HCT116 (cell line): Measurements from ENCODE around the gene UBE2J2. TPM values are rescaled to one million over a fixed set of nuclear protein-coding genes. Genes with fewer than 3 reads are reported as not detected.

Experiments used
- ATAC-seq: fragments of 200-7000 bp; cut with Tn5 transposase; 2 replicates; pipeline ENCODE4 v1.9.1; 2020; ENCODE audit warnings: mild to moderate bottlenecking, moderate library complexity
- BruUV-seq: library from RNA; stranded (reverse); fragments of 400-500 nt; replicated peaks from 2 replicates; lab custom pipeline; 2021; lab: Mats Ljungman, UMichigan
- CTCF ChIA-PET: fragments of 300-600 bp; sonication (Branson Sonifier 250); formaldehyde crosslinking; loops from one replicate; lab custom pipeline; 2021; ENCODE audit warnings: antibody characterized with exemption; lab: Charles Lee
- POLR2A ChIA-PET: fragments of 300-600, 350-600 bp; sonication (Branson Sonifier 250); formaldehyde crosslinking; loops from one replicate; lab custom pipeline; 2021; ENCODE audit warnings: antibody characterized with exemption; lab: Charles Lee
- RAD21 ChIA-PET, 2 experiments: fragments of 300-600 bp; sonication (Branson Sonifier 250); formaldehyde crosslinking; loops; one replicate each; lab custom pipeline; 2023; ENCODE audit warnings: low total read pairs in 2 of 2; ENCODE audit not compliant: uncharacterized antibody in 2 of 2, unreplicated experiment in 2 of 2, low non-redundant PET in 1 of 2; lab: Charles Lee
- DNase-seq: peaks from one replicate; pipeline ENCODE4 v3.0.0-alpha.2; 2010; ENCODE audit warnings: low read depth, low spot score
- H2AFZ ChIP-seq: fragments of 200-600 bp; shearing (Covaris generic), sonication (generic); 2 replicates; pipeline ENCODE4 v1.6.1; 2017; ENCODE audit warnings: low read depth, mixed run types, mixed read lengths, antibody characterized with exemption, low read length; ENCODE audit not compliant: poor library complexity, severe bottlenecking
- H3K27ac ChIP-seq: 2 replicates; pipeline ENCODE4 v1.5.1; 2012; ENCODE audit warnings: low read depth, low read length
- H3K27me3 ChIP-seq: fragments of 200-600 bp; sonication (generic); 2 replicates; pipeline ENCODE4 v1.6.1; 2016; ENCODE audit warnings: mixed run types, low read length, mixed read lengths; ENCODE audit not compliant: insufficient read depth
- H3K36me3 ChIP-seq, 2 experiments: fragments of 200-500 bp in 1 of 2; fragments of 200-600 bp in 1 of 2; sonication (Bioruptor generic) in 1 of 2; sonication (generic) in 1 of 2; 2 replicates each; pipeline versions ENCODE4 v1.5.1 to v1.6.1; 2014 to 2016; ENCODE audit warnings: low read length in 2 of 2, inconsistent platforms in 1 of 2, mixed read lengths in 1 of 2, mixed run types in 1 of 2; ENCODE audit not compliant: insufficient read depth in 2 of 2, control insufficient read depth in 1 of 2
- H3K4me1 ChIP-seq, 2 experiments: fragments of 200-600 bp in 1 of 2; sonication (generic) in 1 of 2; 2 replicates each; pipeline versions ENCODE4 v1.5.1 to v1.6.1; 2012 to 2017; ENCODE audit warnings: low read length in 2 of 2, inconsistent platforms in 1 of 2, mild to moderate bottlenecking in 1 of 2, mixed read lengths in 1 of 2, mixed run types in 1 of 2, moderate library complexity in 1 of 2; ENCODE audit not compliant: insufficient read depth in 2 of 2, control insufficient read depth in 1 of 2
- H3K4me2 ChIP-seq: fragments of 200-600 bp; sonication (generic); 2 replicates; pipeline ENCODE4 v1.6.1; 2017; ENCODE audit warnings: mixed run types, low read length, mixed read lengths
- H3K4me3 ChIP-seq, 2 experiments: fragments of 200-600 bp in 1 of 2; sonication (generic) in 1 of 2; replicated peaks in 1 of 2; 2 replicates each; pipeline ENCODE4 v1.5.1; 2011 to 2016; ENCODE audit warnings: low read length in 2 of 2, control low read depth in 1 of 2, low read depth in 1 of 2, mild to moderate bottlenecking in 1 of 2, mixed read lengths in 1 of 2, mixed run types in 1 of 2
- H3K79me2 ChIP-seq: fragments of 200-600 bp; sonication (generic); 2 replicates; pipeline ENCODE4 v1.6.1; 2017; ENCODE audit warnings: mild to moderate bottlenecking, mixed run types, low read length, moderate library complexity, mixed read lengths; ENCODE audit not compliant: insufficient read depth
- H3K9ac ChIP-seq: fragments of 200-600 bp; sonication (generic); 2 replicates; pipeline ENCODE4 v1.6.1; 2016; ENCODE audit warnings: low read length, mixed read lengths
- H3K9me2 ChIP-seq: fragments of 200-600 bp; sonication (generic), shearing (Covaris generic); 2 replicates; pipeline ENCODE4 v1.6.1; 2017; ENCODE audit warnings: mixed run types, mild to moderate bottlenecking, moderate library complexity; ENCODE audit not compliant: insufficient read depth
- H3K9me3 ChIP-seq, 2 experiments: fragments of 200-500 bp in 1 of 2; fragments of 200-600 bp in 1 of 2; sonication (Bioruptor generic) in 1 of 2; sonication (generic) in 1 of 2; 2 replicates each; pipeline ENCODE4 v1.6.1; 2014 to 2017; ENCODE audit warnings: low read length in 2 of 2, mixed read lengths in 2 of 2, inconsistent platforms in 1 of 2, low read depth in 1 of 2, mild to moderate bottlenecking in 1 of 2, mixed run types in 1 of 2, moderate library complexity in 1 of 2; ENCODE audit not compliant: control insufficient read depth in 1 of 2, insufficient read depth in 1 of 2
- H4K20me1 ChIP-seq: fragments of 200-600 bp; sonication (generic), shearing (Covaris generic); 2 replicates; pipeline ENCODE4 v1.6.1; 2017; ENCODE audit warnings: mixed run types, mild to moderate bottlenecking, moderate library complexity; ENCODE audit not compliant: insufficient read depth
- CBX3 ChIP-seq: IDR thresholded peaks from 2 replicates; pipeline ENCODE4 v1.6.1; 2012; ENCODE audit warnings: low read depth
- CEBPB ChIP-seq: IDR thresholded peaks from 2 replicates; pipeline ENCODE4 v1.6.1; 2012; ENCODE audit warnings: low read depth
- JUND ChIP-seq: IDR thresholded peaks from 2 replicates; pipeline ENCODE4 v1.6.1; 2012
- SRF ChIP-seq: IDR thresholded peaks from 2 replicates; pipeline ENCODE4 v1.6.1; 2012; ENCODE audit warnings: low read depth
- TCF7L2 ChIP-seq: IDR thresholded peaks from 2 replicates; pipeline ENCODE4 v1.7.0; 2011; ENCODE audit warnings: borderline replicate concordance, inconsistent platforms; ENCODE audit not compliant: insufficient read depth, insufficient read length; ENCODE audit errors: extremely low read depth
- intact Hi-C: fragments of 100-400 bp; cut with micrococcal nuclease; formaldehyde crosslinking; loops from 2 replicates; pipeline ENCODE4 v1.10.0; 2022
- total RNA-seq: library from RNA; stranded (reverse); gene quantifications from one replicate; pipeline ENCODE4 v1.2.1, GENCODE V29; 2021; ENCODE audit not compliant: unreplicated experiment
- TF ChIP-seq, protein P1 (sequence below): IDR thresholded peaks from 2 replicates; pipeline ENCODE4 v1.6.1; 2011; ENCODE audit warnings: mild to moderate bottlenecking, low read length, moderate library complexity; ENCODE audit not compliant: insufficient replicate concordance; ENCODE audit errors: extremely low read depth
- TF ChIP-seq, protein P2 (sequence below), 3 experiments: fragments of 200-600 bp in 1 of 3; sonication (generic) in 1 of 3; IDR thresholded peaks in 2 of 3; conservative IDR thresholded peaks in 1 of 3; 2 replicates each; pipeline ENCODE4 v1.5.1; 2012 to 2017; ENCODE audit warnings: low read depth in 2 of 3, low read length in 2 of 3, antibody characterized with exemption in 1 of 3, borderline replicate concordance in 1 of 3, control low read depth in 1 of 3, mild to moderate bottlenecking in 1 of 3, mixed read lengths in 1 of 3, mixed run types in 1 of 3, moderate library complexity in 1 of 3; ENCODE audit not compliant: insufficient read depth in 1 of 3

UBE2J2 gene
- total RNA-seq, 1 experiment from 2014 or later, result 67.7 TPM

DNA sequence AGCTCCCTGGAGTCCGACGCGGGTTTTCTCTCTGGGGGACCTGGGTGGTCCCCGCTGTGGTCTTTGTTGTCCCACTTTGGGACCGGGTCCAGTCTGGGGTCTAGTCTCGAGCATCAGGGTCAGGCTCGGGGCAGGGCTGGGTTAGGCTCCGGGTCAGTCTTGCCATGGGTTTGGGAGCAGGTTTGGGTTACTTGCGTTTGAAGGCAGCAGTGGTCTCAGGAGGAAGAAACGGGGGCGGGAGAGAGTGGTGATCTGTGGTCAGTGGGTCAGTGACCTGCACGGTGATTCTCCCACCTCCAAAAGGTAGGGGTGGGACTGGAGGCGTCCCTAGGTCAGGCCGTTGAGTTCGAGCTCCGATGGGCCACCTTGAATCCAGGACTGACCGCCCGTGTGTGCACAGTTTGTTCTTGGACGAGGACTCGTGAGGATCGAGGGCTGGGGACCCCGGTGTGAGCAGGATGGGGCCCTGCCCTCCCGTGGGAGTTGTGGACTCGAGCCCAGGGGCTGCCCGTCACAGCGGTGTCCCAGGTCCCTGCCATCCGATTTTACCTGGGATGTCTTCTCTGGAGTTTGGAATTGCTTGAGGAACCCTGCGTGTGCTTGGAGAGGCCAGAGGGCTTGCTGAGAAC is 39.4 kb downstream of the UBE2J2 start:
- DNase-seq (no peak), ATAC-seq (no peak)
- H4K20me1 ChIP-seq, result no peaks in the 10 kb centered on the region
- RAD21 ChIA-PET, result no interaction called here
- no peak overlapping the region for H2AFZ ChIP-seq
- H3K4me2 ChIP-seq, result no peak overlapping the region
- 0 out of 4 replicates have a peak, but pooled peaks cover 0 to 4% of the 10 kb centered on the region in 2 experiments for H3K36me3 ChIP-seq
- no peak overlapping the region for H3K9ac ChIP-seq
- no TSS peak for BruUV-seq
- H3K9me2 ChIP-seq, result no peaks in the 10 kb centered on the region
- no peak overlapping the region for H3K27ac ChIP-seq
- H3K79me2 ChIP-seq, result peaks cover 44% of the 10 kb centered on the region
- H3K27me3 ChIP-seq, result no peaks in the 10 kb centered on the region
- TF ChIP-seq, protein P1, sequence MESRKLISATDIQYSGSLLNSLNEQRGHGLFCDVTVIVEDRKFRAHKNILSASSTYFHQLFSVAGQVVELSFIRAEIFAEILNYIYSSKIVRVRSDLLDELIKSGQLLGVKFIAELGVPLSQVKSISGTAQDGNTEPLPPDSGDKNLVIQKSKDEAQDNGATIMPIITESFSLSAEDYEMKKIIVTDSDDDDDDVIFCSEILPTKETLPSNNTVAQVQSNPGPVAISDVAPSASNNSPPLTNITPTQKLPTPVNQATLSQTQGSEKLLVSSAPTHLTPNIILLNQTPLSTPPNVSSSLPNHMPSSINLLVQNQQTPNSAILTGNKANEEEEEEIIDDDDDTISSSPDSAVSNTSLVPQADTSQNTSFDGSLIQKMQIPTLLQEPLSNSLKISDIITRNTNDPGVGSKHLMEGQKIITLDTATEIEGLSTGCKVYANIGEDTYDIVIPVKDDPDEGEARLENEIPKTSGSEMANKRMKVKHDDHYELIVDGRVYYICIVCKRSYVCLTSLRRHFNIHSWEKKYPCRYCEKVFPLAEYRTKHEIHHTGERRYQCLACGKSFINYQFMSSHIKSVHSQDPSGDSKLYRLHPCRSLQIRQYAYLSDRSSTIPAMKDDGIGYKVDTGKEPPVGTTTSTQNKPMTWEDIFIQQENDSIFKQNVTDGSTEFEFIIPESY, result no peak
- no peak for TF ChIP-seq CBX3
- TF ChIP-seq, protein P2, sequence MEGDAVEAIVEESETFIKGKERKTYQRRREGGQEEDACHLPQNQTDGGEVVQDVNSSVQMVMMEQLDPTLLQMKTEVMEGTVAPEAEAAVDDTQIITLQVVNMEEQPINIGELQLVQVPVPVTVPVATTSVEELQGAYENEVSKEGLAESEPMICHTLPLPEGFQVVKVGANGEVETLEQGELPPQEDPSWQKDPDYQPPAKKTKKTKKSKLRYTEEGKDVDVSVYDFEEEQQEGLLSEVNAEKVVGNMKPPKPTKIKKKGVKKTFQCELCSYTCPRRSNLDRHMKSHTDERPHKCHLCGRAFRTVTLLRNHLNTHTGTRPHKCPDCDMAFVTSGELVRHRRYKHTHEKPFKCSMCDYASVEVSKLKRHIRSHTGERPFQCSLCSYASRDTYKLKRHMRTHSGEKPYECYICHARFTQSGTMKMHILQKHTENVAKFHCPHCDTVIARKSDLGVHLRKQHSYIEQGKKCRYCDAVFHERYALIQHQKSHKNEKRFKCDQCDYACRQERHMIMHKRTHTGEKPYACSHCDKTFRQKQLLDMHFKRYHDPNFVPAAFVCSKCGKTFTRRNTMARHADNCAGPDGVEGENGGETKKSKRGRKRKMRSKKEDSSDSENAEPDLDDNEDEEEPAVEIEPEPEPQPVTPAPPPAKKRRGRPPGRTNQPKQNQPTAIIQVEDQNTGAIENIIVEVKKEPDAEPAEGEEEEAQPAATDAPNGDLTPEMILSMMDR (IDR thresholded peaks at IDR 0.05 in 2 of 3, conservative IDR thresholded peaks at IDR 0.05 in 1 of 3; ENCODE audit: borderline replicate concordance in 1 of 3, insufficient read depth in 1 of 3, low read depth in 2 of 3, low read length in 2 of 3), result no peak
- no peak for TF ChIP-seq TCF7L2
- TF ChIP-seq CEBPB, result no peak
- no peak for TF ChIP-seq JUND
- no peak for TF ChIP-seq SRF
- H3K4me1 ChIP-seq, result peaks cover 12 to 41% of the 10 kb centered on the region in 2 experiments; a peak in 3 of 4 replicates
- POLR2A ChIA-PET, result no interaction called here
- H3K9me3 ChIP-seq, result no peaks in the 10 kb centered on the region
- intact Hi-C loops, result no loop called here
- CTCF ChIA-PET, result no interaction called here
- H3K4me3 ChIP-seq, result no peak overlapping the region
